Activated T-cell treated with anti-CD3 and anti-CD28 coated beads, Interleukin-2, amount 50 U/mL, for 1 hour (primary cell): ENCODE data around the gene PHF21A.

Source experiments
- DNase-seq: peaks from one replicate; pipeline ENCODE4 v3.0.0-alpha.2; 2020

The PHF21A gene

DNA sequence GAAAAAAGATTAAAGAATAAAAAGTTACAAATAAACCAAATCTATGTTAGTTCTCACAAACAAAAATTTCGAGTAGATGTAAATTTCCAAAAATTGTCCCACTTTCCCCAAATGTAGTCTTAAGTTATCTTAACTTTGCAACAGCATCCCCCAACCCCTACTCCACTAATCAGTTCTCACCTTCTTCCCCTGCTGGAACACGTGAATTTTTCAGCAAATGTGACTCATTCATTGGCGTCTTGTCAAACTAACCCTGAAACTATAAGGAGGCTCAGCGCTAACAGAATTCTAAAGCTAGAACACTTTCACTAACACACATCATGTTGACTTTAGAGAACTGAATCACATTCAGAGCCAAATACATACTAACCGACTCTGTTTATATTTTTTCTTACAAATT, 46.1 kb downstream of the PHF21A start:
- DNase-seq = no peak

DNA sequence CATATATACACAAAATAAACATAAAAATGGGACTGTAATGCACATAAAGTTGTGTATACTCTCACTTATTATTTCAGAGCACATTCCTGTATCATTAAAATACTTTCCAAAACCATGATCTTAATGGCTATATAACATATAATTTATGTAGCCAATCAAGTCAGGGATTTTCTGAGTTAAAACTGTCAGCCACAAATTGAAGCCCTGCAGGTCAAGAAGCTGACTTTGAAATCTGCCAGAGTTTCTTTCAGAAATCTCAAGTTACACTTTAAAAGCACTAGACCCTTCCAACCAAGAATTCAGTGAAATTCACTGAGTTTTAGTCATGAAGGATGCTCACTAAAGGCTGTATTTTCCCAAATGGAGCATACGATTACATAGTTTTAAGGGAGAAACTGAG, 47.6 kb downstream of the PHF21A start:
- DNase-seq = no peak

GRCh38 chr11:46072172-46072964, 48.9 kb downstream of the PHF21A start:
- DNase-seq = no peak

- DNase-seq = no peak
Measured at GRCh38 chr11:46071091-46071490, 50.2 kb downstream of the PHF21A start.

DNA sequence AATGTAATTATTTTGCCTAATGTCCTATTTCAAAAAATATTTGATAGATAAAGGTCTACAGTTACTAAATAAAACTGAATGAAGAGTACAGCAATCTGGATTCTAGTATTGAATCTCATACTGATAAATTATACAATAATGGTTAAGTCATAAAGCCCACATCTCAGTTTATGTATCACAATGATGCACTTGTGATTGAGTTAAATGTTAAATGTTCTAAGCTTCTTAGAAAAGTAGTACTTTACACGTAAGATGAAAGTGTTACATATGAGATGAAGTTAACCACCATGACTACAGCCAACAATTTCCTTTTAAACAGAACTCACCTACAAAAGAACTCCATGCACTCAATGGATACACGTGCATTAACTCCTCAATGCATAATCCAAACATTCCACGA, 51.7 kb downstream of the PHF21A start:
- DNase-seq = no peak

GRCh38 chr11:46066335-46066734, 54.9 kb downstream of the PHF21A start:
- DNase-seq = no peak

DNA sequence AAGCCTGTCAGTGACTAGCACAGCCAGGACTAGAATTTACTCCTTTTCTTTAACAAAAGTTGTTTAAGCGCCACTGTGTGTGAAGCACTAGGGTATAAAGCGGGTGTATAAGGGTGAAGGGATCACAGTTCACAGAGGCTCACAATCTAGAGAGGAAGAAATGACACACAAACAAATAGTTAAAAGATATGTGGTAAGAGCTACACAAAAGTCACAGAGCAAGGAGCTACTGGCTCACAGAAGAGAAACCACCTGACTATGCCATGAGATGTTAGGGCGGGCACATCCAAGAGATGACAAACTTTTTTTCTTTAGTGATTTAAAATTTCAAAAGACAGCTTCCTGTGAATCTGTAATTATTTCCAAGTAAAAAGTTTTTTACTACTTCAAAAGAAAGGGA, 55.6 kb downstream of the PHF21A start:
- no peak for DNase-seq

GRCh38 chr11:46064221-46064620, 57.0 kb downstream of the PHF21A start:
- DNase-seq = no peak

DNA sequence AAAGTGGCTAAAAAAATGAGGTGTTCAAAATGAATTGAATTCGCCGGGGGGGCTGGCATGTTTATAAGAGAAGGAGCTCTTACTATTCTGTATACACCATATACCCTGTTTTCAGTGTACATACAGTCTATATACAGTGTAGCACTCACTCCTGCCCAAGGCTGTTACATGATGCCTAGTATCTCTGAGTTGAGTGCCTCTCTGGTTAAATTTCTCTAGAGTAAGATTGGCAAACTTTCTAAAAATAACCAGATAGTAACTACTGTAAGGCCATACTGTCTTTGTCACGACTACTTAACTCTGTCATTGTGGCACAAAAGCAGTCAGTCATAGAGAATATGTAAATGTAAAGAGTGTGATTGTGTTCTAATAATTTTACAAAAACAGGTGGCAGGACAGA, 58.1 kb downstream of the PHF21A start:
- no peak for DNase-seq

- DNase-seq = no peak
Measured at GRCh38 chr11:46060013-46060412, 61.2 kb downstream of the PHF21A start.

DNA sequence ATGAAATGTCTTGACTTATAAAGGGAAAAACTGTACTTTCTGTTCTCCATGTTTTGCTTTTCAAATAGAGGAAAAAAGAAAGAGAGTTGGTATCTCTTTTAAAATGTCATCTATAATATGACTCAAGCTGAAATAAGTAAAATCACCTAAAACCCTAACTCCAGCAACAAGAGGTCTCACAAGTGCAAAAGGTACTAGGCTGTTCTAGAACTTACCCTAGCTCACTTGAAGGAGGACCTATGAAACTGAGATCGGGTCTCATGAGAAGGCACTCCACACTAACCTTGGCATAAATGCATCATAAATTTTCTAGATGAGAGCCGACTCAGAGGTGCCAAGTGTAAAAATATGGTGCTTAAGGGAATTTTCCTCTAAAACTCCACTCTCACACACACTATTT, 63.8 kb downstream of the PHF21A start:
- DNase-seq = no peak

DNA sequence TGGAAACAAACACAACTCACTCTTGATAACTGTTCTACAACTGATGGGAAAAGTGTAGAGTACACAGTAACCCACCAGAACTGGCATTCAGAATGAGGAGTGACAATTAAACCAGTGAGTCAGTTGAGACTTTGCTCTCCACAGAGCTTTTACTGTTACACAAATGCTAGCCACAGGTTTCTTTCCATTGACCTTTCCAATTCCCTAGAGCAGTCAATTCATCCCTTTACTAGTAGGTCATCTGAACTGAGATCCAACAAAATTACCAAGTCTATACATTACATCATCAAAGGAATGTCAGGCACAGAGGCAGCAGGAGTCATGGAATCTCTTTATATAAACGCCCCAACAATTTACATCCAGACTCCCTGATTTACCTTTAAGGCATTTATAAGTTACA, 65.9 kb downstream of the PHF21A start:
- DNase-seq = no peak

GRCh38 chr11:46051102-46051501, 70.2 kb downstream of the PHF21A start:
- no peak for DNase-seq

GRCh38 chr11:46050662-46051061, 70.6 kb downstream of the PHF21A start:
- DNase-seq = no peak

DNA sequence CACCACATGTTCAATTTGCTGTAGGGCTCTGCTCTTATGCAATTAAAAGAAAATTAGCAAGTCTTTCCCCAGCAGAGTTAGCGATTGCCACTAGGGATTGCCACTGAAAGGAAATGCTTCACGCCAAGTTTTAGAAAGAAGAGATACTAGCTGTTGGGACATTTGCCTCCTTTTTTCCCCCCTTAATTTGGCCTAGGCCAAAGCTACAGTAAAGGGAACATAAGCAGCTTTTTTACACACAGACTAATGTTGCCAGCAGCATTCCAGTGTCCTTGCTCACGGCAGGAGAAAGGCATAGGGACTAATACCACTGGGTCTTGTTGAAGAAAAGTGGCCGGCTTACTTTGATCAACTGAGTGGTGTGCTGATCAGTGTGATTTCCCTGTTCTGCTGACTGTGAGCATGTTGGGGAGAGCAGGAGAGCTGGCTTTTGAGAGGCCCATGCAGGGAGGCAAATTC, 71.2 kb downstream of the PHF21A start:
- DNase-seq = no peak

- DNase-seq = no peak
Measured at GRCh38 chr11:46049325-46049897, 71.8 kb downstream of the PHF21A start.

GRCh38 chr11:46048198-46048597, 73.1 kb downstream of the PHF21A start:
- DNase-seq = no peak

- DNase-seq = no peak
Measured at GRCh38 chr11:46047520-46047919, 73.7 kb downstream of the PHF21A start.

DNA sequence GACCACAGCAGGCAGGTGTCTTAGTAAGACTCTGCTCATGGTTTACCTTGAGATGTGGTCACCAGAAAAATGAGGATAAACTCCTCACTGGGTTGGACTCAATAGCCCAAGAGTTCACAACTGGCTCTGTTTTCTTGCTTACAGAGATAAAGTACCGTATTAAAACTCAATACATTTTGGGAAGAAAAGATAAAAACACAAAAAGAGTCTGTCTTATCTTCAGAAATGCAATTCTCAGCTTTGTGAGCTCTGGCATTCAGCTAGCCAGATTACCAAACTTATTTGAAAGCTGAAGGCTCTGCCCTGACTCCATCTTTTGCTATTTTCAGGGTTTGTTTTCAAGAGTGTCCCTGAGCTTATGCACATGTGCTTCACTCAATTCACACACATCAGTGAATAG, 75.4 kb downstream of the PHF21A start:
- DNase-seq = no peak

GRCh38 chr11:46044601-46045000, 76.7 kb downstream of the PHF21A start:
- DNase-seq = no peak

DNA sequence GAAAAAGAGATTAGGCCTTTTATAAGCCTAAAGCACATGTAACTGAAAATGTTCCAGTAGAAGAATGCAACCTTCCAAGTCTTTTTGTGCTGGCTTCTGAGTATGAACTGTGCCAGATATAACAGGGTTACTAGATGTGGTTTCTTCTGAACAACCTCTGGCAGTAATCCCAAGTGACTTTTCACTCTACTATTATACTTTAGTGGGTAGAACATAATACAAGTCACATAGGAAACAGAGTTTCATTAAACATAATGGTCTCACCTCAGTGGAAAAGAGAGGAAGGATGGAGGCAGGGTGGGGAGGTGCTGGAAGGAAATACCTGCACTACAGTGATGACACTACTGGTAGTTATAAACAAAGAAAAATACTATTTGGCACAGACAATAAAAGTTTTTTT, 81.3 kb downstream of the PHF21A start:
- DNase-seq = no peak

- DNase-seq = no peak
Measured at GRCh38 chr11:46038529-46038928, 82.7 kb downstream of the PHF21A start.

- no peak for DNase-seq
Measured at GRCh38 chr11:46036969-46037368, 84.3 kb downstream of the PHF21A start.

DNA sequence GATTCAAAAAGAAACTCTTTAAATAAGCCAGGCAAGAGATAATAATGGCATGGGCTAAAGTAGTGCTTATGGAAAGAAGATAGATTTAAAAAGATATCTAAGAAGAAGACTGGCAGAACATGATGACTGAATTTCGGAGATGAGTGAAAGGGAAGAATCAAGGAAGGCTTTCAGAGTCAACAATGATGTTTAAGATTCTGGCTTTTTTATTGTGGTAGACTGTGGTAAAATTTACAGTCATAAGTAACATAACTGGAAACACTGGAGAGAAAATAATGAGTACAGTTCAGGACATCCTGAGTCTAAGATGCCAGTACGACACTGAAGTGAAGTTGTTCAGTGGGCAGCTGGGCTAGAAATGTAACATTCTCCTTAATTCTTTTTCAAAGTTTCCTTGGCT, 85.2 kb downstream of the PHF21A start:
- DNase-seq = no peak

GRCh38 chr11:46034041-46034440, 87.2 kb downstream of the PHF21A start:
- DNase-seq = no peak
